GM18907 (cell line): Measurements from ENCODE around the gene BET1L.
"Not testable (repeated sequence)": the region's sequence is repeated elsewhere in the genome, so short reads cannot be mapped to it uniquely, and the experiment has no call there.

Experiments
- ATAC-seq: cut with Tn5 transposase; IDR thresholded peaks from one replicate; pipeline ENCODE4 v1.9.1; 2021; ENCODE audit warnings: mild to moderate bottlenecking, moderate library complexity; ENCODE audit not compliant: unreplicated experiment

The BET1L gene

DNA sequence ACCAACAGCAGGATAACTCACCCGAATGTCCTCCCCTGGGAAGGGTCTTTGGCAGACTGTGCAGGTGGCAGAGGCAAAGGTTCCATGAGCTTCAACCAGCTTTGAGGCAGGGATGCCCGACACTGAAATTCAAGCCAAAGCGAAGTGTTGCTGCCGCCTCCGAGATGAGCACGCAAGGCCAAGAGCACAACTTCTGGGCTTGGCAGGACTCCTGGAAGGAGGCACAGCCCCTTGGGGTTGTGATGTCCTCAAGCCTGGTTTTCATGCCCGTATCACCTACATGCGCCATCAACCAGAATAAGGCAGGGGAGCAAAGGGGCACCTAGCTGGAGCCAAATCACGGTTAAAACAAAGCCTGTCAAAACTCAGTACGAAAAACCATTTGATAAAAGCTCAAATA lies 23.2 kb upstream of the BET1L start:
- ATAC-seq = no peak

DNA sequence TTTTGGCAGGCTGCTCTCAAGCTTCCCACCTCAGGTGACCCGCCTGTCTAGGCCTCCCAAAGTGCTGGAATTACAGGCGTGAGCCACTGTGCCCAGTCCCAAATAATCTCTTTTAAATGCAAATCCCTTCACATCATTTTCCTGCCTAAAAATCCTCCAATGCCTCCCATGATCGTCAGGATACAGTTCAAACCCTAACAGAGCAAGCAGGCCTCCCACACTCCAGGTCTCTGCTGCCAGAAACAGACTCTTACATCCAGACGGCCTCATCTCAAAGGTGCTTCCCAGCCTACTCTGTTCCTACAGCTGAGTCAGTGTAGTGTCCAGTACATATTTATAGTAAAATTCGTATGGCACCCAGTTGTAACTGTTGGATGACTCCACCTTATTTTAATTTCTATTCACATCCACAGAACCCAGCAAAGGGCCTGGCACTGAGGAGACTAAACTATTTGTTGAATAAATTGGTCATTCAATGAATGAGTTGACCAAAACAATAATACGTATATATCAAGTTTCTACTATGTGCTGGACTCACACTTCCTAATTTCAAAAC lies 20.7 kb upstream of the BET1L start:
- no peak for ATAC-seq

DNA sequence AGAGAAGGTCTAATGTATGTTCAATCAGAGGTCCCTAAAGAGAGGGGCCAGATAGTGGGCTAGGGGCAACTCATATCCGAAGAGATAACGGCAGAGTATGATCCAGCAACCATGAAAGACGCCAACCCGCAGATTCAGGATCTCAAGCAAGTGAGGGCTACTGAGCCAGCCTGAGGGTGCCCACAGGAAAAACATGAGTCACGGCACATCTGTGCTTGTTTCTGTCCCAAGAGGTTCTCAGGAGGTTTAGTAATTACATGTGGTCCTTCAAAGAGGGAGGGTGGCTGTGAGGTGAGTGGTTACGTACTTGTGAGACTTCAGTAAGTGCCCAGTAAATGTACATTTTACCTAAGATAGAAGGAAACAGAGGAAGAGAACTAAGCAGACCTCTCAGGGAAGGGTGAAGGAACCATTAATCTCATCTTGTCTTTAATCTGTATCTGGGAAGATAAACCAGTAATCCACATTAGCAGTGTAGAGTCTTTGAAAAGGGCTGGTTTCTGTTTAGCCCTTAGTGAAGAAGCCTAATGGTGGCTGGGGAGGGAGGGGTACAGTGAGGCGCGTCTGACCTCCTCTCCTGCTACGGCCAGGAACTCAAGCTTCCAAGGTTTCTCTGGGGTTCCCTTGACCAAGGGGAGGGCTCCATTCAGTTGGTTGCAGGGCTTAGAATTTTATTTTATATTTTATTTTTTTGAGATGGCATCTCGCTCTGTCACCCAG lies 18.7 kb upstream of the BET1L start:
- no peak for ATAC-seq

DNA sequence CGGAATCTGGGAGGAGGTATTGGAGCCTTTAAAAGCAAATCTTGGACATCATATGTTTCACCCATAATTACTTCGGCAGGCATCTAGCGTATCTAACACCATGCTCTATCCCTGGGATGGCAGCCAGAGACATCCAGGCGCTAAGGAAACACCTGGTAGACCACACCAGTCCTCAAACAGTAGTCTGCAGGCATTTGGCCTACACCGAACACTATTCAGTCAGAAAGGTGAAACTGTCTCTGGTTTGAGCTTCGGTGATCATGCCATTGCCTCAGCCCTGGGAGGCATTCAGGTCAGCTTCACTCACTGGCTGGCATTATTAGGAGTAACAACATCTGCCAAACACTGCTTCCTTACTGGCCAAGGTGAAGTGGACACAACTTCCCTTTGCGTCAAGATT lies 17.2 kb upstream of the BET1L start:
- ATAC-seq = no peak

DNA sequence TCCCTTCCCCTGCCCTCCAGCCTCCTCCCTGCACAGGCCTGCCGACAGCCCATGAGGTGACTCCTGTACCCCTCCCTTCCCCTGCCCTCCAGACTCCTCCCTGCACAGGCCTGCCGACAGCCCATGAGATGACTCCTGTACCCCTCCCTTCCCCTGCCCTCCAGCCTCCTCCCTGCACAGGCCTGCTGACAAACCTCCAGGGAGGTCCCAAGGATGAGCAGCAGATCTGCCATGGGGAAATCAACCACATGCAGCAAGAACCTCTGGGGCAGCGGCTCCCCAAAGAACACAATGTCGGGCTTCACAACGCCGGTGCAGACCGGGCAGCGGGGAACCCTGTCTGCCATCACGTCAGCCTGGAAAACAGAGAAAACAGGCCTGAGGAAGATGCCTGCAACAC lies 16.7 kb upstream of the BET1L start:
- ATAC-seq = no peak

DNA sequence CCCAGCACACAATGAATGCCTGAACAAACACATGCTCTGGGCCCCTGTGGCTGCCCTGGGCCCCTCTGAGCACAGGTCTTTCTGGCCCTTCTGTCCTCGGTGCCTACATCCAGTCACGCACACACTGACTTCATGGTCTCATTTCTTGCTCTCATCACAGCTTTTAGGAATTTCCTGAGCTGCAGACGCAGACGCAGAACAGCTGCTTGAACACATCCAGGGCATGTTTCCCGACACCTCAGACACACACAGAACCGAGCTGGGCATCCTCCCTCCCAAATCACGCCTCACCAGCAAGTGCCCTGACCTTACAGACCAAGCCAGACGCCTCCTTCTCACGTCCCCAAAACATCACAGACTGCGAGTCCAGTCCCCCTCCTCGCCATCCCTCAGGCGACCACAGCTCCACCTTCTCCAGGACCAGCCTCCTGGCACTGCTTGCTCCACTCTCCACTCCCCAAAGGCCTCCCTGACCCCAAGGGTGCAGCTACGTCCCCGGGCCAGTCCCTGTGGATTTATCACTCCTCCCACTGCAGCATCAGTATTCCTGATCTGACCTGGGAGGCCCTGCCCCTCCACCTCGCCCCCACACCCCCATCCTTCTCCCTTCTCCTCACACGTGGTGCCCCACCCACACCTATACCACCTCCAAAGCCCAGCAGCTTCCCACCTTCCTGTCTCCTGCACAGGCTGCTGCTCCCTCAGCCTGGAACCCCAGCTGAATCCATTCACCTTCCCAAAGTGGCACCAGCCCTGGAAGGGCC lies 16.0 kb upstream of the BET1L start:
- ATAC-seq = no peak

DNA sequence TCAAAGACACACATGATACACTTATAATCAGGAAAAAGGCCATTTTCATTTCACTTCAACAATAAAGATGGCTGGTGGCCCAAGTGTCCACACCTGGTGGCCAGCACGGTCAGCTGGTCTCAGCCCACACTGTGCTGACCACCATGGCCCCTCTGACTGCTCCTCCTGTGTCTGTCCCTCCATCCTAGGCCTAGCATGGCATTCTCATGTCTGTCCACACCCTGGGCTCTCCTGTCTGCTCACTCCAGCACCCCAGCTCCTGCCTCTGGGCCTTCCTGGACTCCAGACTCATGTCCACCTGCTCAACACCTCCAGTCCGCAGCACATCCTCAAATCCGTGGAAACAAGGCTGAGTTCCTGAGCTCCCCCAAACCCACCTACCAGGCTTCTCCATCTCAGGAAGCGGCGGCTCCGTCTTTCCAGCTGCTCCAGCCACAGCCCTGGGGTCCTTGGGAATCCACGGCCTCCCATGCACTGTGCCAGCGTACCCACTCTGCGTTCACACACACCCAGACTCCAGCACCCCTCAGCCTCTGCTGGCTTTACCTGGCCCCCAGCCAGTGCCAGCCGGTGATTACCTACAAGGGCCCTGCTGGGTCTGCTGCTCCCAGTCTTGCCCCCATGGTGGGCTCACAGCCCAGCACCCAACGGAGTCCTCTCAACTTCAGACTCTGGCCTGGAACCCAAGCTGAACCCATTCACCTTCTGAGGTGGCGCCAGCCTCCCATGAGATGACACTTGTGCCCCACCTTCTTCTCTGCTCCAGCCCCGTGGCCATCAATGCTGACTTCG lies 15.0 kb upstream of the BET1L start:
- no peak for ATAC-seq

DNA sequence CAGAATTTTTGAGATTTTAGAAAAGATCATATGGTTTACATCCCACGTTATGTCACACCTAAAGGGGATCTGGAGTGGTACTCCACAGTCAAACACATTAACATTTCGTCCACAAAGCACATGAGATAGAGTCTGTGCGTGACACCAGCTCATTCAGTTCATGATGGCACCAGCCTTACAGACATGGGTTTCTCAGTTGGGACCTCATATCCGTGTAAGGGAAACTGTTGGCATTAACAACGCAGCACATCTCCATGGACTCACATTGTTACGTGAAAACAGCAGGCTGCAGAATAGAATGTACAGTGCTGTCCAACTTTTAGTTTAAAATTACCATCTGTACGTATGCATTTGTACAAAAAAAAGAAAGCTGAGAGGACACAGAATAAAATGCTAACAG lies 14.3 kb upstream of the BET1L start:
- no peak for ATAC-seq

DNA sequence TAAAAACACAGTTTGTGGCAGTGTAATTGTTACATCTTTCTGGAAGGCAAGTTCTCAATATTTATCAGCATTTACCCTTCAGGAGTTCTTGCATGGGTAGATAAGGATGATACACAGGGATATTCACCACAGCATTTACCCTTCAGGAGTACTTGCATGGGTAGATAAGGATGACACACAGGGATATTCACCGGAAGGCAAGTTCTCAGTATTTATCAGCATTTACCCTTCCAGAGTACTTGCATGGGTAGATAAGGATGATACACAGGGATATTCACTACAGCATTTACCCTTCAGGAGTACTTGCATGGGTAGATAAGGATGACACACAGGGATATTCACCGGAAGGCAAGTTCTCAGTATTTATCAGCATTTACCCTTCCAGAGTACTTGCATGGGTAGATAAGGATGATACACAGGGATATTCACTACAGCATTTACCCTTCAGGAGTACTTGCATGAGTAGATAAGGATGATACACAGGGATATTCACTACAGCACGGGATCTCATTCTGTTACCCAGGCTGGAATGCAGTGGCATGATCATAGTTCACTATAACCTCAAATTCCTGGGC lies 13.5 kb upstream of the BET1L start:
- not testable (repeated sequence) for ATAC-seq

DNA sequence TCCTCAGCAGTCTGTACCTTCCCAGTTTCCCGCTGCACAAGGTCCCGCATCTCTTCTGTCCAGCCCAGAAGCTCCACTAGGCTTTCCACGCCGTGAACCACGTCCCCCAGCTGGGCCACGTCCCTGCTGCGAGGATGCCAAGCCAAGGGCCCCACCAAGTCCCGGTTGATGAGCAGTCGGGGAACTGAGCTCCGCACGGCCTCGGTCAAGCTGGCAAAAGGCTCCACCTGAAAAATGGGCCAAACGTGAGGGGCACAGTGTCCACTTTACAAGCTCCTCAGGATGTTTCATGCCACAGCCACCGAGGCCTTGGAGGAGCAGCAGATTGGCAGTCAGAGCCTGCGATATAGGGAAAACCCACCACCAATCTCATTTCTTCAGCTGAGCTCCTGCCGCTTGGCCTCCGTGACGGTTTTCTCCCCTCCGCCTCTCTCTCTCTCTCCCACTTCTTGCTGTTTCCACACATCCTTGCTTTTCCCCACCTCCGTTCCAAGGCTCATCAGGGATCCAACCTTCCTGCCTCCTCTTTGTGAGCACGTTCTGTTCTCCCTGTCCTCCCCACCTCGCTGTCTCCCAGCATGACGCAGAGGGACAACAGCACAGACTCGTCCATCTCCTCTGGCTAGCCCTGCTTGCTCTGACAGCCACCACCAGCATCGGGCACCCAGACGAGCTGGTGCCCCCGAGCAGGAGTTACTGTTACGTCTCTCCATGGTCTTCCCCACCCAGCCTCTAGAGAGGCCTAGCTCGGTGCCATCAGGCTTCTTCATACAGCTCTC lies 11.8 kb upstream of the BET1L start:
- ATAC-seq = no peak

DNA sequence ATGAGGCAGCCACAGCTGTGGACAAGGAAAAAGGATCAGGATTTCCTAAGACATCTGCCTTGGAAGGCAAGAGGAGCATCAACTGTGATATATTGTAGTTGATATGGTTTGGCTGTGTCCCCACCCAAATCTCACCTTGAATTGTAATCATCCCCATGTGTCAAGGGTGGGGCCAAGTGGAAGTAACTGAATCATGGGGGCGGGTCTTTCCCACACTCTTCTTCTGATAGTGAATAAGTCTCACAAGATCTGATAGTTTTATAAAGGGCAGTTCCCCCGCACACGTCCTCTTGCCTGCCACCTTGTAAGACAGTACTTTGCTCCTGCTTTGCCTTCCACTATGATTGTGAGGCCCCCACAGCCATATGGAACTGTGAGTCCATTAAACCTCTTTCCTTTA lies 10.5 kb upstream of the BET1L start:
- ATAC-seq = no peak

DNA sequence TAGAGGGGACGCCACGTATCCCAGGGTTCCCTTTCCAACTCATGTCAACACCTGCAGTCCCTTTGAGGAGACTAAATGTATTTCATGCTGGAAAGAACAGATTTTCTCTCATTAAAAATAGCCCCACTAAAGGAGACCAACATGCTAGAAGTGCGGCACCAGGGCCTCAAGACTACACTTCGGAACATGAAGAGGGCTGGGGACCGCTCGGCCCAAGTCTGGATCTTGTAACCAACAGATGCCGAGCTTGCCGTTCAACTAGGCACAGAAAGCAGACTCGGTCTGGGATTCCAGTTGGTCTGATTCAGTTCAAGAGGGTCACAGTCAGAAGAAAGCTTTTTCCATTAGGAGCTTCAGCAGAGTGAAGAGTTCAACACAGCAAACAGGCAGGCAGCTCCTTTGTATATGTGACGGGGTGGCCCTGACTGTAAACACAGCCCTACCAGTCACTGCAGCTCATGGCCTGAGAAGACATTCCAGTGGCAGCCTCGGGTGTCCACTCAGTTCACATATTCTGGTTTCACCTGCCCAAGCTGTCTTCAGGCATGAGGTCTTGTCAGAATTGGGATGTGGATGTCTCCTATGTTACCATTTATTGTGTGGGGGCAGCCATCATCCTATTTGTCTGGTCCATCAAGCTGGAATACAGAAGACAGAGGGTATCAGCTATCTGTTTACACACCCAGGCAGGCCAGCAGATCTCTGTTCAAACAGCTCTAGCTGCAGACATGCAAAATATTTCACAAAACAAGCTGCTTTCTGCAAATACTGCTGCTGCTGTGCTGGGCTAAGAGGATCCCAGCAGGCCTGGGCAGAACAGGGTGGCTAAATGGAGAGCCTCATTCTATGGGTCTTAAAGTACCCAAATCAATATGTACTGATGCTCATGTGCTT lies 9.1 kb upstream of the BET1L start:
- no peak for ATAC-seq

DNA sequence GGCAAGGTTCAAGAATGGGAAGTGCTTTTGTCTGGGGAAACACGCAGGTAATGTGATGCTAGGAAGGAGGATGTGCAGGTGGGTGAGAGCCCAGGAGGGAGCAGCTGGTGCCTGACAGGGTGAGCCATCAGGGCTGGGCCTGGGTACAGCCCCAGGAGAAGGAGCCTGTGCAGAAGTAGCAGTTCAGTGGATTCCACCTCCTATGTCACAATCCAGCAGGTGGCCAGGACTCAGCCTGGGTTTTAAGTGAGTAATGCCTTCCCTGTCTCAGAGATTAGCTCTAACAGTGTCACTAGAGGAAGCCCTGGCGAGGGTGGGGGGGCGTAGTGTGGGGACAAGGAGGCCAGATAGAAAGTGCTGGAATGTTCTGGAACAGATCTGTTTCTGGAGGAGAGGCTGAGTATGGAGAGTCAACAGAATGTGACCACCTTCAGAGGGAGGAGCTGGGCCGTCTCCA lies 8.4 kb upstream of the BET1L start:
- ATAC-seq = no peak

DNA sequence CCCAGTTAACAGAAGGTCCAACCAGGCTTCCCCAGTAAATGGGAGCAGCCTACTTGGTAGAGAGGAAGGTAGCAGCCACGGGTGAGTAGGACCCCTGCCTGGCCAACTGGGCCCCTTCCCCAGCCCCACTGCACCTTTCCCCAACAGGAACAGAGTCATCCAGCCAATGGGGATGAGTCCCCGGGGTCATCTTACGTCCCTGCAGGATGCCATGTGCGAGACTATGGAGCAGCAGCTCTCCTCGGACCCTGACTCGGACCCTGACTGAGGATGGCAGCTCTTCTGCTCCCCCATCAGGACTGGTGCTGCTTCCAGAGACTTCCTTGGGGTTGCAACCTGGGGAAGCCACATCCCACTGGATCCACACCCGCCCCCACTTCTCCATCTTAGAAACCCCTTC lies 6.9 kb upstream of the BET1L start:
- ATAC-seq = no peak

DNA sequence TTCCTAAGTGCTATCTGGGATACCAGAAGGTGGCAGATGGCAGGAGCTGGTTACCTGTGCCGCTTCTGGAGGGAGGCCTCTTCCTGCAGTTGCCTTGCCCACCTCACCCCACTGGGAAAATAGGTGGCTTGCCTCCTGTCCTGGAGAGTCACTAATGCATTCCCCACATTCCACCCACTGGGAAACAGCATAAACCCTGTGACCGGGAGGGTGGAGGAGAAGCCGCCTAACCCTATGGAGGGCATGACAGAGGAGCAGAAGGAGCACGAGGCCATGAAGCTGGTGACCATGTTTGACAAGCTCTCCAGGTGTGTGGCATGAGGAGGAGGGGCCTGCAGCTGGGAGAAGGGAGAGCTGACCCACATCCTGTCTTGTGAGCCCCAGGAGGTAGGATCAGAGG lies 5.9 kb upstream of the BET1L start:
- ATAC-seq = no peak

DNA sequence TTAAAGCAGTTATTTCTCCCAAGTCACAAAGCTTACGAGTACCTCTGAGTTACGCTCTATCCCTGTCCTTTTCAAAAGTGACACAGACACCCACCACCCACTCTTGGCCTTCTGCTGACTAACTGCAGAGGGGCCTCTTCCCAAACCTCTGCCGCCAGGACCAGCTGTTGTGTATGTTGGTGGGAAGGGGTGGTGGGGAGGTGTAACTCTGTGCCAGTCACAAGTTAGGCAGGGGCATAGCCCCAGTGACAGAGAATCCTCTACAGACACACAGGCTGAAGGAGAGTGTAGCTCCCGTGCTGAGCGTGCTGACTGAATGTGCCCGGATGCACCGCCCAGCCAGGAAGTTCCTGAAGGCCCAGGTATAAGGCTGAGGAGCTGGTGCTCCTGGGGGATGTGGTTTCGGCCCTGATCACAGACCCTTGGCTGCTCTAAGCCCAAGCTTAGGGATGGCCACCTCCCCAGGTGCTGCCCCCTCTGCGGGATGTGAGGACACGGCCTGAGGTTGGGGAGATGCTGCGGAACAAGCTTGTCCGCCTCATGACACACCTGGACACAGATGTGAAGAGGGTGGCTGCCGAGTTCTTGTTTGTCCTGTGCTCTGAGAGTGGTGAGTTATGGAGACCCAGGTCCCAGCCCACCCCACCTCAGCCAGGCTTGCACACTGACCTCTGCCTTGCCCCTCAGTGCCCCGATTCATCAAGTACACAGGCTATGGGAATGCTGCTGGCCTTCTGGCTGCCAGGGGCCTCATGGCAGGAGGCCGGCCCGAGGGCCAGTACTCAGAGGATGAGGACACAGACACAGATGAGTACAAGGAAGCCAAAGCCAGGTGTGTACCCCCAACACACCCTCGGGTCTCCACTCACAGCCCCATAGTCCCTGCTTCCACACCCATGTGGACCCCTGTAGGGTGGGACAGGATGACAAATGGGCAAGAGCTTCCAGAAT lies 5.2 kb upstream of the BET1L start:
- ATAC-seq = no peak

DNA sequence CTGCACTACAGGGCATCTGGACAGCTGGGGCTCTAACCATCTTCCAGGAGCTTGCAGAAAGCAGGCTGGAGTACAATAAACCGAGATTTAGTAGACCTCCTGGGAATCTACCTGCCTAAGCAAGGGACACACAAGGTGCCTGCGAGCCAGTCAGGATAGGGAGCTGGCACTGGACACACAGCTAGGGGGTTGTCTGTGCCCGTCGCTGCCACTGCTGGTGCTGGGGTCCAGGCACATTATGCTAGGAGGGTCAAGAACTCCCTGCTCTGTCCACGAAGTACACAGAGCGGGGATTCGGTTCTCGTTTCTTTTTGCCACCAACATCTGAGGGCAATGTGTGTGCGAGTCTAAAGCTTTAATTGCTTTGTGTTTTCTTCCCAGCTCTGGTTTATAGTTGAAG lies 4.5 kb upstream of the BET1L start:
- no peak for ATAC-seq

DNA sequence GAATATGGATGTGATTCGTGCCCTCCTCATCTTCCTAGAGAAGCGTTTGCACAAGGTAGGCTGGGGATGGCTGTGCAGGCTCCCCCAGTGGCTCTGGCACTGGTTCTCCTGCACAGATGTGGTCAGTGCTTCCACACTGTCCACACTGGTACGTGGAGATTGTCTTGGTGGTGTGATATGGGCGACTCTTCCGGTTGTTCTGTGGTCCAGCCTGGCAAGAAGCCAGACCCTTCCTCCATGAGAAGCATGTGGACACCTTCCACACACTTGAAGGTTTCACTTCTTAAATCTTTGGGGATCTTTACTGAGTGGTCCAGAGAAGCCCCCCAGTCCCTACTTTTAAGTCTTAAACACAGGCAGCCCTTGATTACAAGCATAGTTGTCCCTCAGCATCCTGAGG lies 4.1 kb upstream of the BET1L start:
- ATAC-seq = no peak
